MCF 10A (cell line): ENCODE data around the gene ZNF236. TPM values are rescaled to one million over a fixed set of nuclear protein-coding genes. Genes with fewer than 3 reads are reported as not detected.
"Not testable (repeated sequence)": the region's sequence is repeated elsewhere in the genome, so short reads cannot be mapped to it uniquely, and the experiment has no call there.

Source experiments
- BruUV-seq: library from RNA; stranded (reverse); fragments of 400-500 nt; replicated peaks from 2 replicates; lab custom pipeline; 2021; lab: Mats Ljungman, UMichigan
- CTCF ChIA-PET: fragments of 300-600 bp; sonication (Branson Sonifier 250); formaldehyde crosslinking; extraction: SDS; loops from one replicate; lab custom pipeline; 2021; ENCODE audit warnings: antibody characterized with exemption, inconsistent platforms; lab: Yijun Ruan, JAX
- POLR2A ChIA-PET: fragments of 300-600, 350-650 bp; sonication (Branson Sonifier 250); formaldehyde crosslinking; extraction: SDS; loops from one replicate; lab custom pipeline; 2020; ENCODE audit warnings: antibody characterized with exemption, inconsistent platforms; lab: Yijun Ruan, JAX
- DNase-seq: peaks from one replicate; pipeline ENCODE4 v3.0.0-alpha.2; 2018; ENCODE audit not compliant: unreplicated experiment
- H3K27ac Mint-ChIP-seq: one replicate; pipeline ENCODE4 v1.8.0; 2022; ENCODE audit warnings: mild to moderate bottlenecking, low read depth, mixed read lengths; ENCODE audit not compliant: unreplicated experiment
- H3K27me3 Mint-ChIP-seq: one replicate; pipeline ENCODE4 v1.8.0; 2022; ENCODE audit warnings: mixed read lengths; ENCODE audit not compliant: insufficient read depth, unreplicated experiment
- H3K36me3 Mint-ChIP-seq: one replicate; pipeline ENCODE4 v1.8.0; 2022; ENCODE audit warnings: mild to moderate bottlenecking, moderate library complexity, mixed read lengths; ENCODE audit not compliant: insufficient read depth, unreplicated experiment
- H3K4me1 Mint-ChIP-seq: one replicate; pipeline ENCODE4 v1.8.0; 2022; ENCODE audit warnings: mixed read lengths; ENCODE audit not compliant: insufficient read depth, unreplicated experiment
- H3K4me3 Mint-ChIP-seq: one replicate; pipeline ENCODE4 v1.8.0; 2022; ENCODE audit warnings: mild to moderate bottlenecking, moderate library complexity, mixed read lengths; ENCODE audit not compliant: unreplicated experiment
- H3K9me3 Mint-ChIP-seq: one replicate; pipeline ENCODE4 v1.8.0; 2022; ENCODE audit warnings: mixed read lengths; ENCODE audit not compliant: unreplicated experiment
- CTCF ChIP-seq: fragments of 200-600 bp; IDR thresholded peaks from one replicate; pipeline ENCODE4 v1.8.0; 2022; ENCODE audit warnings: antibody characterized with exemption, mild to moderate bottlenecking; ENCODE audit not compliant: unreplicated experiment
- intact Hi-C: fragments of 100-400 bp; cut with micrococcal nuclease; formaldehyde crosslinking; loops from 2 replicates; pipeline ENCODE4 v1.14.1; 2022
- total RNA-seq: library from RNA; stranded (reverse); gene quantifications from 2 replicates; pipeline ENCODE4 v1.2.3, GENCODE V29; 2022

Gene ZNF236
- total RNA-seq, 1 experiment from 2014 or later, result 15.3 TPM

GRCh38 chr18:76960528-76961035, 138.2 kb downstream of the ZNF236 start:
- no peak overlapping the region for H3K4me3 Mint-ChIP-seq
- TF ChIP-seq CTCF, result no peak
- ChIA-PET POLR2A (no interaction called here), CTCF (interaction anchor here (0.7 to 1.6 kb wide), 3 partner anchors 22 to 158 kb away, joined by 3 to 4 read pairs (median 4); no protein-coding TSS in a partner anchor)
- no peak overlapping the region for H3K27ac Mint-ChIP-seq
- H3K27me3 Mint-ChIP-seq, result no peaks in the 10 kb centered on the region
- H3K9me3 Mint-ChIP-seq, result no peaks in the 10 kb centered on the region
- no TSS peak for BruUV-seq
- peaks cover 66% of the 10 kb centered on the region for H3K36me3 Mint-ChIP-seq
- no peaks in the 10 kb centered on the region for H3K4me1 Mint-ChIP-seq
- no peak for DNase-seq
- intact Hi-C loops, result no loop called here

GRCh38 chr18:76962851-76963250, 140.5 kb downstream of the ZNF236 start:
- H3K4me1 Mint-ChIP-seq, result no peaks in the 10 kb centered on the region
- DNase-seq, result no peak
- H3K27me3 Mint-ChIP-seq, result no peaks in the 10 kb centered on the region
- intact Hi-C loops, result no loop called here
- BruUV-seq, result no TSS peak
- H3K4me3 Mint-ChIP-seq, result no peak overlapping the region
- CTCF ChIA-PET, result no interaction called here
- H3K27ac Mint-ChIP-seq, result no peak overlapping the region
- POLR2A ChIA-PET, result no interaction called here
- no peak for TF ChIP-seq CTCF
- no peaks in the 10 kb centered on the region for H3K9me3 Mint-ChIP-seq
- peaks cover 59% of the 10 kb centered on the region for H3K36me3 Mint-ChIP-seq

- Mint-ChIP-seq H3K27me3 (no peaks in the 10 kb centered on the region), H3K36me3 (peaks cover 54% of the 10 kb centered on the region), H3K4me3 (no peak overlapping the region), H3K4me1 (no peaks in the 10 kb centered on the region), H3K9me3 (no peaks in the 10 kb centered on the region), H3K27ac (no peak overlapping the region)
- CTCF ChIA-PET, result interaction anchor here (2.8 kb wide), 1 partner anchor 19 kb away, joined by 18 read pairs; no protein-coding TSS in a partner anchor
- no peak for DNase-seq
- no peak for TF ChIP-seq CTCF
- POLR2A ChIA-PET, result no interaction called here
- no TSS peak for BruUV-seq
- intact Hi-C loops, result no loop called here
Measured at GRCh38 chr18:76963936-76964335, 141.6 kb downstream of the ZNF236 start.

- H3K4me1 Mint-ChIP-seq, H3K9me3 Mint-ChIP-seq, H3K4me3 Mint-ChIP-seq, H3K27me3 Mint-ChIP-seq, intact Hi-C loops, BruUV-seq, H3K27ac Mint-ChIP-seq, DNase-seq: not testable (repeated sequence)
- ChIA-PET CTCF (interaction anchor here (0.7 to 2.8 kb wide), 3 partner anchors 18 to 569 kb away, joined by 3 to 18 read pairs (median 3); no protein-coding TSS in a partner anchor), POLR2A (interaction anchor here (0.6 to 0.7 kb wide), 2 partner anchors 63 to 599 kb away, joined by 3 to 4 read pairs; no protein-coding TSS in a partner anchor)
- peaks cover 39% of the 10 kb centered on the region for H3K36me3 Mint-ChIP-seq
Measured at GRCh38 chr18:76965555-76966151, 143.3 kb downstream of the ZNF236 start.

GRCh38 chr18:76967299-76967698, 144.9 kb downstream of the ZNF236 start:
- H3K9me3 Mint-ChIP-seq, H3K4me1 Mint-ChIP-seq, H3K27ac Mint-ChIP-seq, intact Hi-C loops, DNase-seq, H3K4me3 Mint-ChIP-seq, POLR2A ChIA-PET, BruUV-seq, H3K27me3 Mint-ChIP-seq: not testable (repeated sequence)
- peaks cover 22% of the 10 kb centered on the region for H3K36me3 Mint-ChIP-seq
- CTCF ChIA-PET, result interaction anchor here (0.5 to 2.9 kb wide), 3 partner anchors 16 to 94 kb away, joined by 3 to 19 read pairs (median 5); no protein-coding TSS in a partner anchor
